Dermis blood vessel endothelial cell (primary cell): ENCODE results near the gene SLC31A1. TPM values are rescaled to one million over a fixed set of nuclear protein-coding genes. Genes with fewer than 3 reads are reported as not detected.
"Not testable (repeated sequence)": the region's sequence is repeated elsewhere in the genome, so short reads cannot be mapped to it uniquely, and the experiment has no call there.

Experiments
- DNase-seq: peaks from one replicate; pipeline ENCODE4 v3.0.0; 2010
- total RNA-seq: library from RNA; depleted of rRNA; stranded (reverse); fragments of >200 nt; gene quantifications from 2 replicates; pipeline ENCODE4 v1.2.3, GENCODE V29; 2014

The SLC31A1 gene
- total RNA-seq, 1 donor from 2014 or later = 13.4 TPM

DNA sequence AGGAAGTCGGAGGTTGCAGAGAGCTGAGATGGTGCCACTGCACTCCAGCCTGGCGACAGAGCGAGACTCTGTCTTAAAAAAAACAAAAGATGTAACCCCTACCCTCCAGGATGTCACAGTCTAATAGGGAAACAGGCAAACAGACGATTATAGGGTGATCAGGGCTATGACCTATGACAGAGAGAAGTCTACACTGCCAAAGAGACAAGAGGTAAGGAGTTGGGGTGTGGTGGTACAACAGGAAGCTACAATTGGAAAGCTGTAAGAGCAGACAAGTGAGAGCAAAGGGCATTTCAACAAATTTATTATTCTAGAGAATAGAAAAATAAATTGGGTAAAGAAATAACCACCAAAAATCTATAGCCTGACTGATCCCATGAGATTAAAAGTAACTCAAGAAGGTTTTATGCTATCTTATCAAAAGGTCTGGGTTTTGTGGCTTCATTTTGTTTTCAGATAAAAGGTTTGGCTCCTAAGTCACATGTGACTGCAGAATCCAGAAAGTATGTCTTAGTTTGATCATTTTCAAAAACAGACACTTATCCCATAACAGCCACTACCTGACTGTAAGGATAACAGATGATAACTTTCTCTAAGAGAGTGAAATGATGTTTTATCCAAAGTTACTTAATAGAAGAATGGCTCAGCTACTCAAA is 46.7 kb downstream of the SLC31A1 start:
- no peak for DNase-seq

DNA sequence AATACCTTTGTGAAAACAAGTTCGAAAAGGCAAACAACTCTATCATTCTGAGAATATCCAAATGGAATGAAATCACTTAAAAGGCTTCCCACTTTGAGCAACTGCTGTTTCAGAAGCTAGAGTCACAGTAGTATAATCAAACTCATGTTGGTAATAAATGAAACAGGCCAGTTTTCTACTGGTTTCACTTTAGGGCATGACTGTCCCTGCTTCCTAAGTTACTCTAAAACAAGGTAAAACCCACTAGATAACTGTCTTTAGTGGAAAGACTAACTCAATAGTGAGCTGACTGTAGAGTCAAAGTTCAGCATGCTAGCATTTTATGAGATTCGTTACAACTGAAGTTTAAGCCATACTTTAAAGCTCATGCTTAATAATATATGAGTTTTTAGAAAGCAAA is 48.0 kb downstream of the SLC31A1 start:
- DNase-seq = no peak

DNA sequence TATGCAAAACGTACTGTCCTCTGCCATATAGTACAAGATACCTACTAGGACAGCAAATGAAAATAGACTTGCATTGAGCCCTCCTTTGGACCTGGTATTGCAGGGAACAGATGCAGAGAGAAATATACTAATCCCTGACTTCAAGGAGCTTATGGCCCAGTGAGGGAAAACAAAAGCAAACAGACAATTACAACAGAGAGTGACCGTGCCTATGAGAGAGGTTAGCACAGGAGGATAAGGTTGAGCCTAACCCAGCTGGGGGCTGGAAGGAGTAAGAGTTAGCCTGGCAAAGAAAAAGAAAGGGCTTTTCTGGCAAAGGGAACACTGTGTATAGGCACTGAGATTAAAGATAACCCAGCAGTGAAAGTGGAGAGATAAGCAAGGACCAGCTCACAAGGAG is 48.5 kb downstream of the SLC31A1 start:
- no peak for DNase-seq

DNA sequence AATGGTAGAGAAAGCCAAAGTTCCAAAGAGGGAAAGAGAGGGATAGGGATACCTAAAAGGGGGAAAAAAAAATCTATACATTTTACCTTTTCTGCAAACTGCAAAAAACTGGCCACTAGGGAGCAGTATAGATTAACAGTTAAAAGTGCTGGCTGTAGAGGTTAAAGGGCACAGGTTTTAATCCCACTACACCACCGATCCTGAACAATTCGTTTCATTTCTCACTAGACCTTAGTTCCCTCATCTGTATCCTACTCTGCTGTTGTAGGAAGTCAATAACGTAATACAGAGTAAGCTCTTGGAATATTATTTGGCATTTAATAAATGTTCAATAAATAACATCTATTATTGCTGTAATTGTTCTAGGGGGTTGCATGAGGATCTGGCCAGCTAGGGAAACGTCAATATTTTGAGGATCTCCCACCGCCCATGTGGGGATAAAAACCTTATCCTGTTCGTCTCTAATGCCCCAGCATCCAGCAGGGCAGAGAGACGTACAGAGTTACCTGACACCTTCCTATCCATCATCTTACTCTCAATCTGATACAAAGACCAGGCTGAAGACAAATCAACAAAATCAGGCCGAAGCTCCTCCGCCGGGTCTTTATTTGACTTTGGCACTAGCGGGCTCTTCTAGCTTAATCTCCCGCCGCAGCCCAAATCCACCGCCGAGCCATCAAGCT is 53.3 kb downstream of the SLC31A1 start:
- DNase-seq = peak; percentile 78

DNA sequence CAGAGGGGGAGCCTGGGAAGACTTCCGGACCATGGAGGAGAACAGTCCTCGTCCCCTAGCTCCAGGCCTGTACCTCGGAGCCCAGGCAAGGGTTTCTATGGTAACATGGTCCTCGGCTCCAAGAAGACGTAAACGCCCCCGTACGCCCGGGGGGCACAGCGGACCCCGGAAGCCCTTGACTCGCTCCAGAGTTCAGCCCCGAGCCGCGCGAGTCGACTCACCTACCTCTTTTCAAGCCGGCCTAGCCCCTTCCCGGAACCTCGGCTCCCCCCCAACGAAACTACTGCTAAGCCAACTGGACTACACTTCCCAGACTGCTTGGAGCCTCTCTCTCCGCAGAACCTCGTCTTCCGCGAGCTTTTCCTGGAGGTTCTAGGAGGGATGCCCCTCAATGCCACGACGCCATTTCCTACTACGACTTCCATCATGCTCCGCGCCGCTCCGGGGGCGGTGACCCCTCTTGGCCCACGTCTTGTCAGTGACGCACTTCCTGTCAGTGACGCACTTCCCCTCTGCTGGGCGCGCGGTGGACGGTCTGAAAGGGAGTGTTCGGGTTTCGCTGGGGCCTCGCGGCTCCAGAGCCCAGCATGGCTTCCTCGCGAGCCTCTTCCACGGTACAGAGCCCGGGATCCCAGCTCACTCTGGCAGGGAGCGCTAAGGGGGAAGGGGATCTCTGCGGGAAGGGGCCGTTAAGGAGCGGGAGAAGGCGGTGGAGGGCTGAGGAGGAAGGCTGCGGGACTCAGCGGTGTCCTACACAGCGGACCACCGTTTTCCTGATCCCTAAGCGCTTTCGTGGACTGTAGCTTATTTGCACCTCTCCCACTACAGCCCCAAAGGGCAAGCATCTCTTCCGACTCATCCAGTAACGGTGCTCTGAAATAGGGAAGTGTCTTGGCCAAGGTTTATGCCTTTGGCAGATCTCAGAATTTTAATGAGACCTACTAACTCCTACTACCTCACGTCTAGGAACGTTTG is 54.1 kb downstream of the SLC31A1 start, which contains the start of the genes CDC26 and PRPF4:
Gene CDC26 (minus strand): TSS at position 416 of the 975 bp plus-strand sequence. CDS start 3,065 bp downstream, outside the sequence.
Gene PRPF4 (plus strand): TSS at position 502 of the 975 bp plus-strand sequence. CDS start 86 bp downstream, at position 588.
- DNase-seq = peak; percentile 100

DNA sequence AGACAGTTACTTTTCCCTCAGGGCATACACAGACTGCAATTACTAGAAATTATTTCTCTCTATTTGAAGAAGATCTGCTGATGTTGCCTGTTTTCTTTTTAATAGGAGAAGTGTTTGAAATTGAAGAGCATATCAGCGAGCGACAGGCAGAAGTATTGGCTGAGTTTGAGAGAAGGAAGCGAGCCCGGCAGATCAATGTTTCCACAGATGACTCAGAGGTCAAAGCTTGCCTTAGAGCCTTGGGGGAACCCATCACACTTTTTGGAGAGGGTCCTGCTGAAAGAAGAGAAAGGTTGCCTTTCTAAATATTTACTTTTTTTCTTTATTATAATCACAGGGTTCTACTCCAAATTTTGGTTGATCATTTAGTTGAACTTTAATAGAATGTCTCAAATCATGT is 57.5 kb downstream of the SLC31A1 start:
- DNase-seq = no peak

DNA sequence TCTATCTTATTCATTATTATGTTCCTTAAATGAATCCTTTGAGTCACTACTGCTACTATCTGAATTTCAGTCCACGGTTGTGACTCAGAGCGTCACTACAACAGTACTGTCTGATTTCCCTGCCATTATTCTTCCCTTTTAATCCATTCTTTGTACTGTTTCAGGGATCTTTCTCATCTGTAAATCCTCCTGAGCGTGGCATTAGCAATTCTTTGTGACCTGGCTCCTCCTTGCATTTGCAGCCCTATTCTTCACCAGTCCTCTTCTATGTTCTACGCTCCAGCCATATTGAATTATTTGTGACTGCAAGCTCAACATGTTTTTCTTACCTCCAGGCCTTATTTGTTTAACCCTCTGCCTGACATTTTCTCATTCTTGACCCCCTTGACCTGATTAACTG is 60.0 kb downstream of the SLC31A1 start:
- DNase-seq = no peak

DNA sequence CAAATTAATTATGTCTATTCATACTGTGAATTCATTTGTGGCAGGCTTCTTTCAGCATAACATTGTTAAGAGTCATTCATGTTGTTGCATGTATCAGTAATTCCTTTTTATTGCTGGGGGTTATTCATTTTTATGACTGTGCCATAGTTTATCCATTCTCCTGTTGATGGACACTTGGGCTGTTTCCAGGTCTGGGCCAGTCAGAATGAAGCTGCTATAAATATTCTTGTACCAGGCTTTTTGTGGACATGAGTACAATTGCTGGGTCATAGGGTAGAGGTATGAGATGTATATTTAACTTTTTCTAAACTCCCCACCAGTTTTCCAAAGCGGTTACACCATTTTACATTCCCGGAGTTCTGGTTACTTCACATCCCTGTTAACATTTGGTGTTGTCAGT is 67.7 kb downstream of the SLC31A1 start:
- no peak for DNase-seq

DNA sequence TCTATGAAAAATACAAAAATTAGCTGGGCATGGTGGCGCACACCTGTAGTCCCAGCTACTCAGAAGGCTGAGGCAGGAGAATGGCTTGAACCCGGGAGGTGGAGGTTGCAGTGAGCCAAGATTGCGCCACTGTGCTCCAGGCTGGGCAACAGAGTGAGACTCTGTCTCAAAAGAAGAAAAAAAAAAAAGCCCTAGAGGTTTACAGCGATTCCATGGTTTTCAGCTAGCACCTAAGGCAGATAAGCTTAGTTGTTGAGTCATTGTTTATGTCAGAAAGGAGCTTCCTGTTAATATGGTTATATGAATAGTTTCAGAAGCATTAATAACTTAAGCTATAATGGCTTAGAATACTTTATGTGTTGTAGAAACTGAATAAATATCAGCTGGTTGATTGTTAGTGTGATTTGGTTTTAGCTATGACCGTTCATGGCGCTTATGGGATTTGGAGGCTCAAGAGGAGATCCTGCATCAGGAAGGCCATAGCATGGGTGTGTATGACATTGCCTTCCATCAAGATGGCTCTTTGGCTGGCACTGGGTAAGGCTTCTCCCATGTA is 68.8 kb downstream of the SLC31A1 start:
- peak; percentile 10 for DNase-seq

DNA sequence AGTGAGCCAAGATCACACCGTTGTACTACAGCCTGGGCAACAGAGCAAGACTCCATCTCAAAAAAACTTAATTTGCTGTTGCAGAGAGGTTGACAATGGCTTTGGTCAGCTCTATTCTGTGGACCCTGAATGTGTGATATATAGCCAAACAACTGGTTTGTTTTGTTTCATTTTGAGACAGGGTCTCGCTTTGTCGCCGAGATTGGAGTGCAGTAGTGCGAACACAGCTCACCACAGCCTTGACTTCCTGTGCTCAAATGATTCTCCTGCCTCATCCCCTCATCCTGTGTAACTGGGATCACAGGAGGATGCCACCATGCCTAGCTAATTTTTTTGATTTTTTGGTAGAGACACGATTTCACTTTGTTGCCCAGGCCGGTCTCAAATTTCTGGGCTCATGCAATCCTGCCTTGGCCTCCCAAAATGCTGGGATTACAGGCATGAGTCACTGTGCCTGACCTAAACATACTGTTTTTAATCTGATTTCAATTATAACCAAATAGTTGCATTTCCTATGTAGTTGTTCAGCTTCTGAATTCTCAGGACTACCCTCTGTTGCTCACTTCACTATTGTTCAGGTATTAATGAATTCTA is 72.0 kb downstream of the SLC31A1 start:
- no peak for DNase-seq

DNA sequence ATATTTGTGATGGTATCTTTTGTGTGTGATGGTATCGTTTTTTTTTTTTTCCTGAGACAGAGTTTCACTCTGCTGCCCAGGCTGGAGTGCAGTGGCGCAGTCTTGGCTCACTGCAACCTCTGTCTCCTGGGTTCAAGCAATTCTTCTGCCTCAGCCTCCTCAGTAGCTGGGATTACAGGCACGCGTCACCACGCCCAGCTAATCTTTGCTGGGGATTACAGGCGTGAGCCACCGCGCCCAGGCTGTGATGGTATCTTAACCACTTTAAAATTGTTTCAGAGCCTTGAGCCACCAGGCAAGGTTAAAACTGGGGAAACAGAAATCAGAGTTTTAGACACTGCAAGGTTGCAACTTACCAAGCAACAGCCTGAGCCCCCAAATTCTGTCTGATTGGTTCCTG is 74.9 kb downstream of the SLC31A1 start:
- DNase-seq = not testable (repeated sequence)

DNA sequence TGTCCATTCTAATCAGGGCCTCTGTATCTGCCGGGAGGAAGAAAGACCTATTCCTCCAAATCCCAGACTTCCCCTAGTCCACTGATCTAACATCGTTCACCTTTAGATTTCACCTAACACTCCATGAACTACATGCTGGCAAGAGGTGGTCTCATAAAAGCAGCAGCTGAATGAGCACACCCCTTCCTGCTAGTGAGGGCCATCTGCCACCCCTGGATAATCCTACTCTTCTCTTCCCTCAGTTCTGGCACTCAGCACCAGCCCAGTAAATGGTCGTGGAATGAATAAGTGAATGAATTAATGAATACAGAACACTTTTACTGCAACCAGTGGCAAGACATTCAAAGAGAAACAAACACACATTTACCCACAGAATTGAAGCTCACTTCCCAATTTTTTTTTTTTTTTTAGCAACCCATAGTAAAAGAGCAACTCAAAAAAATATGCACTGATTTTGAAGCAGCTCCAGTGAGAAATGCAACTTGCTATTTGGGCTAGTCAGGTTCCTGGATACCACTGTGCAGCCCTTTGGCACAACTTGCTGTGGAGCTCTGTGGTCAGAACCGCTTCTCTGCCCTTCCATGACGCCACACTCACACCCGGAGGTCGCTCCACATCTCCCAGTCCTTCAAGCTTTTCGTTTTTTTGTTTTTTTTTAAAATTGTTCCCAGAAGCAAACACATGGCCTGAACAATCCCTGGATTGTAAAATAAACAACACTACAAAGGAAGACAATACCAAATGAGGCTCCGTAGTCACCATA is 75.6 kb downstream of the SLC31A1 start:
- DNase-seq = no peak

DNA sequence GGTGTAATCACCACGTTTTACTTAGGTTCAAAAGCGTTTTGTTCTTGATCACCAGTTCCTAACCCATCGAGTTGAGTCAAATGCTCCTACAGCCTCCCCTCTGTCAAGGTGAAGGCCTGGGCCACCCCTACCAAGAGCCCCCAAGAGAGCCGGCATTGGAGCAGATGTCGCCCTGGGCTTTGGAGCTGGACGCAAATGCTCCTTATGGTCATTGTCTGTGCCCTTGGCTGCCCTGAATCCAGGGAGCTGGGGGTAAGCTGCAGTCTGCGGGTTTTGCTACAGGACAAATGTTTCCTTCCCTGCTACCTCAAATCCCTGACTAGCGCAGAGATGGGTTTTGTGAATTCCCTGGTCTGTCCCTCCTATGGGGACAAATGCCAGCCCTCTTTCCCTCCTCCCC is 77.0 kb downstream of the SLC31A1 start:
- no peak for DNase-seq

DNA sequence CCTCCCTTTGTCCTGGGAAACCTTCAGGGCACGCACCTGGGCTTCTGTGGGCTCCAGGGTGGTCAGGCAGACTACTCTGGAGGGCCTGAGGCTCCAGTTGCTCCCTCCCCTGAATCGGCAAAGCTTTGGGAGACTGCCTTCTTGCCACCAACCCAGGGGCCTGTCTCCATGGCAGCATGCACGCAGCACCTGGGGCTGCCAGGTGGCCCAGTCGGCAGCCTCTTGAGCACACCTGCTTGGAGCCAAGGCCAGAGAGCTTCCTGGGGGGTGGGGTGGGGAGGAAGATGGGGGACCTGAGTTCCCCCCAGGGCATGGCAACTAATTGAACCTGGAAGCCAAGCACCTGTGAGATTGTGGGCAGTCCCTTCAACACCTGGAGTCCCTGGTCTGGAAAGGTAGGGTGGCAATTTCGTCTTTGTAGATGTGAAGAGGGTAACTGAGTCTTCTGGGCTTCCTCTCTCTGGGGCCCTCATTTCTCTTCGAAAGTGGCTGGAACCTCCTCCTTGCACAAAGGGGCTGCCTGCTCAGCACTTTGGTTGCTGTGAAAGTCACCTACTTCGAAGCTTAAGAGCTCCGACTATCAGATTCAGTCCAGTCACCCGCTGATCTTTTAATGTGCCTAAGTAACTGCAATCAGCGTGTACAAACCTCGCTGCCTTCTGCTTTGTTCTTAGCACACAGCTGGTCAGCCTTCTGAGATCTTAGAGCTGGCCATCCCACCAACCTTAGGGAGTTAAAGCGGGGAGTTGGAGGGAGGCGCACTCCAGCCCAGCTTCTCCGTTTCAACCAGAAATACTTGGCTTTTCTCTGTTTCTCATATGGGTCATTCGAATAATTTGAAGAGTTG is 77.8 kb downstream of the SLC31A1 start:
- DNase-seq = no peak

DNA sequence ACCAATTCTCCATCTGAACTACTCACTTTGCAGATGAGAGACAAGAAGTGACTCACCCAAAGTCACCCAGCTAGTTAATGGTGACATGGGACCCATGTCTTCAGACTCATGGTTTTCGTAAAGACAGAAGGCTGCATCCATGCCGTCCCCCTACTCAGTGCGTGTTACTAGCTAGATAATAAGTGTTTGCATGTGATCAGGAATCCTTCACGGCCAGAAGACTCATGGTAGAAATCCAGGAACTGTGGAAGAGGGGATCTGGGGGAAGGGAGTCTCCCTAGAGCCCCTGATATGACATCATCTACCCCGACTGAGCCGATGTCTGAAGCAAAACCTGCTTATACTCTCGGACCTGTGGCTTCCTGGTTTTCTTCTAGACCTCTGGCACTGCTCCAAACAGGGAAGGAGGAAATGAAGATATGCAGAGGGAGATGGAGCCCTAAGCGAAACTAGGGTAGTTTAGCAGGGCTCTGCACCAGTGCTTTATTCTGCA is 78.5 kb downstream of the SLC31A1 start:
- peak; percentile 71 for DNase-seq

DNA sequence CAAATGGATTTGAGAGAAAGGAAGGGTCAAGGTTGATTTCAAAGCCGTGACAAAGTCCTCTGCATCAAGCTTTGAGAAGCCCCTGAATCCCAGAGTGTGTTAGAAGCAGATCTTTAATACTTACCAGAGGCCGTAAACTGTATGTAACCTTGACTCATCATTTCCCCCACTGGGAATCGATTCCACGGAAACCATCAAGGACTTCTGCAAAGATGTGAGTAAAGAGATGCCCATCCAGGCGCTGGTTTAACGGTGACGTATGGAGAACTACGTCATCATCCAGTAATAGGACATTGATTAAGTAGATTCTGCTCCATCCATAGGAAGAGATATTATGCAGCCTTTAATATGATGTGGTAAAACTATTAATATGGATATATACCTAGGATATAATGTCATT is 80.2 kb downstream of the SLC31A1 start:
- DNase-seq = peak; percentile 8

DNA sequence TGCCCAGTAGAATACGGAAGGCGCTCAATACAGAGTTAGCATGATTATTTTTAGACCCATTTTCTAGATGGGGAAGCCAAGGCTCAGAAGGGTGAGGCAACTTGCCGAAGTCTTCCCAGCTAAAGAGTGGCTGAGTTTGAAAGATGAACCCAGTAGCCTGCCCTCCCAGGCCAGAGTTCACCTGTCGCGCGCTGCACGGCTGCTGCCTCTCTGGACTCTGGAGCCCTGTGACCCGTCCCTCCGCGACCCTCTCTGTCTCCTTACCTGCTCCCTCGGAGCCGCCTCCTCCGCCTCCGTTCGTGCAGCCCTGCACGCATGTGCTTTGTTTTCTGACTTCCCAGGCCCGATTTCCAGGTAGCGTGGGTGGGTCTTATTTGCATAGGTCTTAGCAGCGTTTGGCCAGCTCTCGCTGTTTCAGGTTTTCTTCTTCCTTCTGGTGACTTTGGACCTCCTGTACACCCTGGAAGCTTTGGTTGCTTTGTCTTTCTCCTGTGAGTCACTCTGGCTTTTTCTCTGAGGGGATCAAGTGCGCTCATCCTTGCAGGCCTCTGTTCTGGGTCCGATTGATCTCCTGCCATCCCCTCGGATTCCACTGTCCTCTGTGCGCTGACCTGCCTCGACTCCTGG is 81.6 kb downstream of the SLC31A1 start, which contains the start of gene RNF183:
Gene RNF183 (minus strand): TSS at position 585 of the 627 bp plus-strand sequence. CDS start 5,192 bp downstream, outside the sequence.
- no peak for DNase-seq

DNA sequence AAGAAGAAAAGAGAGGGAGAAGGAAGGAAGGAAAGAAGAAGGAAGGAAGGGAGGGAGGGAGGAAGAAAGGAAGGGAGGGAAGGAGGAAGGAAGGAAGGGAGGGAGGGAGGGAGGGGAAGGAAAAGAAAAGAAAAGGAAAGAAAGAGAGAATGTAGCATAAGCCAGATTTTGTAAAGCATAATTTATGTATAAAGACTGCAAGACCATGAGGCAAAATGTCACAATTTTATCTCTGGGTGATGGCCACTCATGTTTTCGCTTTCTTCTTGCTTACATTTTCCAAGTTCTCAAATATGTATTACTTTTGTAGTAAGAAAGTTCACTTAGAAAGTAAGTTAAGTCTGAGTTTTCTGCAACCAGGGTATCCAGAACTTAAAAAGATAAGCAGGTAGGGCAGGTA is 85.2 kb downstream of the SLC31A1 start:
- no peak for DNase-seq

DNA sequence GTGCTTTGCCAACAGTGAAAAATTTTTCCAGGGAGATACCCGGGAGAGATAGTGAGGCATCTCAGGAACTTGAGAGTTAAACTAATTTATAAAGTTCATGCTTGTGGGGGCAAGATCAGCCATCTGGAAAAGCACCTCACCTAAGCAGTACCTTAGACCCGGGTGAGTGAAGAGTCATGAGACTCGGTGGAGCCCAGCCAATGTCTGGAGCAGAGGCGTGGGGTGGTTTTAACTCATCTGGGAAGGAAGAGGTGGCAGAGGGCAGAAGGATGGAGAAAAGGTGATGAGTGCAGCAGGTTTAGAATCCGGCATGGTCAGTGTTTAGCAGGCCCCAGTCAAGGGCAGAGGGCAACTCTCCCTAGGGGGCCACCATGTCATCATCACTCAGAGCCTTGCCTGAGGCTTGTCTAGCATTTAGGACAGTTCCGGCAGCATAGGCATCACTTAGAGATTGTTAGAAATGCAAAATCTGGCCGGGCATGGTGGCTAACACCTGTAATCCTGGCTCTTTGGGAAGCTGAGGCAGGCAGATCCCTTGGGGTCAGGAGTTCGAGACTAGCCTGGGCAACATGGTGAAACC is 86.1 kb downstream of the SLC31A1 start:
- no peak for DNase-seq
